ENCODE data around the gene UXS1. TPM values are rescaled to one million over a fixed set of nuclear protein-coding genes. Genes with fewer than 3 reads are reported as not detected.
"Not testable (repeated sequence)": the region's sequence is repeated elsewhere in the genome, so short reads cannot be mapped to it uniquely, and the experiment has no call there.

Gene UXS1
- polyA plus RNA-seq (2013): 53.6 TPM

DNA sequence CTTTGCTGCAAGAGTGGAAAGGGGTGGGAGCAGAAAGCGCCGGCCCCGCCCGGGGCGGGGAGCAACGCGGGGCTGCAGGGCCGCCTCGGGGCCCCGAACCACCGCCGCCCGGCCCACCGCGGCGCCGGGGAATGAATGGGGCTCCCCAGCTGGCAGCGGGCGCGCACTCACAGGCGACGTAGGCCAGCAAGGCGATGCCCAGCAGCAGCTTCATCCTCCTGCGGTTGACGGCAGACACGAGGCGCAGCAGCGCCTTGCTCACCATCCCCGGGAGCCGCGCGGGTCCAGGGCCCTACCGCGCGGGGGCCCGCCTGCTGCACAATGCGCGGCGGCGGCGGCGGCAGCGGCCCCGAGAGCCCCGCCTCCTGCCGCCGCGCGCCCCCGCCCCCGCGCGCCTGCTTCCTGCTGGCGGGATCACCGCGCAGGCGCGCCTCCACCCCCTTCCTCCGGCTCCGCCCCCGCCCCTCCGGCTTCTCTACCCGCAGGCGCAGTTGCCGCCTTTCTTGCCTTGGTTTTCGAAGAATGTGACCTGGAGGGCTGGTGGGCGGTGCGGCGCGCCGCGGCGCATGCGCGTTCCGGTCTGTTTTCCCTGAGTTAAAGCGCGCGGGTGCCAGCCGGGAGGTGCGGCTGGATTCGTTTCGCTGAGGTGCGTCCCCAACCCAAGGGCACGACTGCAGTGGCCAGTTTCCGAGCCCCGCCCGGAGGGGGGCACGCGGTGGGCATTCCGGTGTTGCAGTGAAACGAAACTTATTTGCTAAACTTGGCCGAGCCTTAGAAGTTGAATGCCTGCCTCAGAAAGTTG is at the start of gene UXS1:
Gene UXS1, minus strand, starts transcription at position 325 of the 802 bp plus-strand sequence. Its CDS starts 60 bp downstream, at position 265.
- H3K4me3 ChIP-seq (ENCODE audit: control insufficient read depth in 1 of 7, extremely low read depth in 1 of 7, insufficient read depth in 4 of 7, low read depth in 2 of 7, low read length in 6 of 7): peak within 1 kb of the TSS; percentile 83 to 98 (median 86)
- DNase-seq: peak; percentile 96 to 99 (median 98)
- ChIA-PET POLR2A (interaction anchor here (0.6 to 1.8 kb wide), 2 partner anchors 32 to 34 kb away, joined by 5 to 9 read pairs; no protein-coding TSS in a partner anchor), CTCF (interaction anchor here (1.3 to 2.1 kb wide), 4 partner anchors 10 to 34 kb away, joined by 3 to 8 read pairs (median 7); no protein-coding TSS in a partner anchor)
- no peaks in the 10 kb centered on the region for H3K27me3 ChIP-seq (replicated peaks in 2 of 5; ENCODE audit: control insufficient read depth in 4 of 5, insufficient read depth in 5 of 5, low read length in 4 of 5)
- 0% methylated on average over 52 of the region's 93 CpGs for WGBS (ENCODE audit: insufficient coverage)
- peaks cover 14 to 46% (median 37%) of the 10 kb centered on the region in 4 experiments for H3K4me1 ChIP-seq (ENCODE audit: control extremely low read depth in 1 of 4, control insufficient read depth in 4 of 4, insufficient read depth in 4 of 4, low read length in 3 of 4)
- H3K9me3 ChIP-seq (ENCODE audit: control extremely low read depth in 1 of 5, control insufficient read depth in 4 of 5, insufficient read depth in 2 of 5, low read depth in 1 of 5, low read length in 4 of 5): no peaks in the 10 kb centered on the region
- peak within 1 kb of the TSS; percentile 74 to 87 for H3K27ac ChIP-seq (ENCODE audit: insufficient read depth in 1 of 2, low read depth in 1 of 2, low read length in 2 of 2, poor library complexity in 1 of 2, severe bottlenecking in 2 of 2)
- no peaks in the 10 kb centered on the region for H3K36me3 ChIP-seq (ENCODE audit: control insufficient read depth in 4 of 4, insufficient read depth in 4 of 4, low read length in 3 of 4)

- POLR2A ChIA-PET; H3K27ac ChIP-seq (ENCODE audit: insufficient read depth in 1 of 2, low read depth in 1 of 2, low read length in 2 of 2, poor library complexity in 1 of 2, severe bottlenecking in 2 of 2); H3K9me3 ChIP-seq (ENCODE audit: control extremely low read depth in 1 of 5, control insufficient read depth in 4 of 5, insufficient read depth in 2 of 5, low read depth in 1 of 5, low read length in 4 of 5); H3K4me1 ChIP-seq (ENCODE audit: control extremely low read depth in 1 of 4, control insufficient read depth in 4 of 4, insufficient read depth in 4 of 4, low read length in 3 of 4); H3K36me3 ChIP-seq (ENCODE audit: control insufficient read depth in 4 of 4, insufficient read depth in 4 of 4, low read length in 3 of 4); H3K4me3 ChIP-seq (ENCODE audit: control insufficient read depth in 1 of 7, extremely low read depth in 1 of 7, insufficient read depth in 4 of 7, low read depth in 2 of 7, low read length in 6 of 7); DNase-seq; H3K27me3 ChIP-seq (replicated peaks in 2 of 5; ENCODE audit: control insufficient read depth in 4 of 5, insufficient read depth in 5 of 5, low read length in 4 of 5); CTCF ChIA-PET: not testable (repeated sequence)
- no CpG with 5 or more reads among the region's 2 CpGs for WGBS (ENCODE audit: insufficient coverage)
Observed at GRCh38 chr2:106239491-106239890, 45.4 kb upstream of the UXS1 start.

DNA sequence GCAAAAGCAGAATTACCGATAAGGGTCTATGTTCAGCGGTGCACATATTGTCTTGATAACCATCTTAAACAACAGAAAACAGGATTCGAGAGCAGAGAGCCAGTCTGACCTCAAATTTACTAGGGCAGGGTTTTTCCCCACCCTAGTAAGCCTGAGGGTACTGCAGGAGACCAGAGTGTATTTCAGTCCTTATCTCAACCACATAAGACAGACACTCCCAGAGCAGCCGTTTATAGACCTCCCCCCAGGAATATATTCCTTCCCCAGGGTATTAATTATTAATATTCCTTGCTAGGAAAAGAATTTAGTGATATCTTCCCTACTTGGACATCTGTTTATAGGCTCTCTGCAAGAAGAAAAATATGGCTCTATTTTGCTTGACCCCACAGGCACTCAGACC is 41.3 kb upstream of the UXS1 start:
- peak in 1 of 3 donors; percentile 16 for DNase-seq
- CTCF ChIA-PET; POLR2A ChIA-PET; H3K27ac ChIP-seq (ENCODE audit: insufficient read depth in 1 of 2, low read depth in 1 of 2, low read length in 2 of 2, poor library complexity in 1 of 2, severe bottlenecking in 2 of 2); H3K4me3 ChIP-seq (ENCODE audit: control insufficient read depth in 1 of 7, extremely low read depth in 1 of 7, insufficient read depth in 4 of 7, low read depth in 2 of 7, low read length in 6 of 7); H3K36me3 ChIP-seq (ENCODE audit: control insufficient read depth in 4 of 4, insufficient read depth in 4 of 4, low read length in 3 of 4); H3K4me1 ChIP-seq (ENCODE audit: control extremely low read depth in 1 of 4, control insufficient read depth in 4 of 4, insufficient read depth in 4 of 4, low read length in 3 of 4); H3K27me3 ChIP-seq (replicated peaks in 2 of 5; ENCODE audit: control insufficient read depth in 4 of 5, insufficient read depth in 5 of 5, low read length in 4 of 5): not testable (repeated sequence)
- peaks cover 0 to 14% (median 9%) of the 10 kb centered on the region in 5 experiments for H3K9me3 ChIP-seq (ENCODE audit: control extremely low read depth in 1 of 5, control insufficient read depth in 4 of 5, insufficient read depth in 2 of 5, low read depth in 1 of 5, low read length in 4 of 5)
- WGBS (ENCODE audit: insufficient coverage): 90% methylated on average over 3 of the region's 4 CpGs

DNA sequence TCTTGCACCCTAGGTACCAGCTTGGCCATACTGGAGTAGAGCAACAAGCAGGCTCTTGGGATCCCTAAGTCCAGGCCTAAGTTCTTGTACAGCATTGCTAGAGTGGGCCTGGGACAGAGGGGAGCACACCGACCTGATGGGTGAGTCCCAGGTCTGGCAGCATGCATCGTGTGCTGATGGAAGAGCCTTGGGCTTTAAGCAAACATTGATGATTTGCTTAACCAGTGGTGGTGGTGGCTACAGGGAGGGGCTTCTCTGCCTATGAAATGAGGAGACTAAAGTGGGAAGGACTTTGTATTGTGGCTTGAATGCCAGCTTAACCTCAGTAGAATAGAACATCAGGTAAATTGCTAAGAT is 39.2 kb upstream of the UXS1 start:
- Histone ChIP-seq H3K4me1 (ENCODE audit: control extremely low read depth in 1 of 4, control insufficient read depth in 4 of 4, insufficient read depth in 4 of 4, low read length in 3 of 4) (no peaks in the 10 kb centered on the region), H3K4me3 (ENCODE audit: control insufficient read depth in 1 of 7, extremely low read depth in 1 of 7, insufficient read depth in 4 of 7, low read depth in 2 of 7, low read length in 6 of 7) (no peak overlapping the region), H3K27ac (ENCODE audit: insufficient read depth in 1 of 2, low read depth in 1 of 2, low read length in 2 of 2, poor library complexity in 1 of 2, severe bottlenecking in 2 of 2) (no peak overlapping the region), H3K36me3 (ENCODE audit: control insufficient read depth in 4 of 4, insufficient read depth in 4 of 4, low read length in 3 of 4) (no peaks in the 10 kb centered on the region), H3K27me3 (replicated peaks in 2 of 5; ENCODE audit: control insufficient read depth in 4 of 5, insufficient read depth in 5 of 5, low read length in 4 of 5) (no peaks in the 10 kb centered on the region), H3K9me3 (ENCODE audit: control extremely low read depth in 1 of 5, control insufficient read depth in 4 of 5, insufficient read depth in 2 of 5, low read depth in 1 of 5, low read length in 4 of 5) (peaks cover 0 to 14% (median 9%) of the 10 kb centered on the region in 5 experiments)
- POLR2A ChIA-PET: no interaction called here
- CTCF ChIA-PET: interaction anchor here (0.9 to 1.0 kb wide), 2 partner anchors 25 to 344 kb away, joined by 3 read pairs; no protein-coding TSS in a partner anchor
- no peak for DNase-seq
- 100% methylated on average over 2 of the region's 2 CpGs for WGBS (ENCODE audit: insufficient coverage)

GRCh38 chr2:106232638-106233349 is 38.7 kb upstream of the UXS1 start:
- Histone ChIP-seq H3K9me3 (ENCODE audit: control extremely low read depth in 1 of 5, control insufficient read depth in 4 of 5, insufficient read depth in 2 of 5, low read depth in 1 of 5, low read length in 4 of 5) (peaks cover 0 to 14% (median 9%) of the 10 kb centered on the region in 5 experiments), H3K36me3 (ENCODE audit: control insufficient read depth in 4 of 4, insufficient read depth in 4 of 4, low read length in 3 of 4) (no peaks in the 10 kb centered on the region), H3K4me1 (ENCODE audit: control extremely low read depth in 1 of 4, control insufficient read depth in 4 of 4, insufficient read depth in 4 of 4, low read length in 3 of 4) (no peaks in the 10 kb centered on the region), H3K27ac (ENCODE audit: insufficient read depth in 1 of 2, low read depth in 1 of 2, low read length in 2 of 2, poor library complexity in 1 of 2, severe bottlenecking in 2 of 2) (no peak overlapping the region), H3K4me3 (ENCODE audit: control insufficient read depth in 1 of 7, extremely low read depth in 1 of 7, insufficient read depth in 4 of 7, low read depth in 2 of 7, low read length in 6 of 7) (no peak overlapping the region), H3K27me3 (replicated peaks in 2 of 5; ENCODE audit: control insufficient read depth in 4 of 5, insufficient read depth in 5 of 5, low read length in 4 of 5) (no peaks in the 10 kb centered on the region)
- ChIA-PET CTCF (interaction anchor here (0.9 to 1.0 kb wide), 2 partner anchors 24 to 344 kb away, joined by 3 read pairs; no protein-coding TSS in a partner anchor), POLR2A (no interaction called here)
- 100% methylated on average over 1 of the region's 1 CpG for WGBS (ENCODE audit: insufficient coverage)
- no peak for DNase-seq

DNA sequence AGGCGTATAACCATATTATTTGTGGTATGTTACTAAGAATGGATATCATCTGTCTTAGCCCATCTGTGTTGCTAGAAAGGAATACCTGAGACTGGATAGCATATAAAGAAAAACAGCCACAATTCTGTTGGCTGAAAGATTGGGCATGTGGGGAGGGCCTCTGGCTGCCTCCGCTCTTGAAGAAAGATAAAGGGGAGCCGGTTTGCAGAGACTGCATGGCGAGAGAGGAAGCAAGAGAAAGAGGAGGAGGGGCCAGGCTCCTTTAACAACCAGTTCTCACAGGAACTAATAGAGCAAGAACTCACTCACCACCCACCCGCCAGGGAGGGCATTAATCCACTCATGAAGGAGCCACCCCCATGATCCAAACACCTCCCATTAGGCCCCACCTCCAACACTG is 29.2 kb upstream of the UXS1 start:
- 100% methylated on average over 2 of the region's 5 CpGs for WGBS (ENCODE audit: insufficient coverage)
- Histone ChIP-seq H3K27me3 (replicated peaks in 2 of 5; ENCODE audit: control insufficient read depth in 4 of 5, insufficient read depth in 5 of 5, low read length in 4 of 5) (no peaks in the 10 kb centered on the region), H3K4me1 (ENCODE audit: control extremely low read depth in 1 of 4, control insufficient read depth in 4 of 4, insufficient read depth in 4 of 4, low read length in 3 of 4) (no peaks in the 10 kb centered on the region), H3K27ac (ENCODE audit: insufficient read depth in 1 of 2, low read depth in 1 of 2, low read length in 2 of 2, poor library complexity in 1 of 2, severe bottlenecking in 2 of 2) (no peak overlapping the region), H3K9me3 (ENCODE audit: control extremely low read depth in 1 of 5, control insufficient read depth in 4 of 5, insufficient read depth in 2 of 5, low read depth in 1 of 5, low read length in 4 of 5) (peaks cover 0 to 3% (median 0%) of the 10 kb centered on the region in 5 experiments), H3K4me3 (ENCODE audit: control insufficient read depth in 1 of 7, extremely low read depth in 1 of 7, insufficient read depth in 4 of 7, low read depth in 2 of 7, low read length in 6 of 7) (no peak overlapping the region), H3K36me3 (ENCODE audit: control insufficient read depth in 4 of 4, insufficient read depth in 4 of 4, low read length in 3 of 4) (no peaks in the 10 kb centered on the region)
- POLR2A ChIA-PET: no interaction called here
- CTCF ChIA-PET: no interaction called here
- DNase-seq: no peak

DNA sequence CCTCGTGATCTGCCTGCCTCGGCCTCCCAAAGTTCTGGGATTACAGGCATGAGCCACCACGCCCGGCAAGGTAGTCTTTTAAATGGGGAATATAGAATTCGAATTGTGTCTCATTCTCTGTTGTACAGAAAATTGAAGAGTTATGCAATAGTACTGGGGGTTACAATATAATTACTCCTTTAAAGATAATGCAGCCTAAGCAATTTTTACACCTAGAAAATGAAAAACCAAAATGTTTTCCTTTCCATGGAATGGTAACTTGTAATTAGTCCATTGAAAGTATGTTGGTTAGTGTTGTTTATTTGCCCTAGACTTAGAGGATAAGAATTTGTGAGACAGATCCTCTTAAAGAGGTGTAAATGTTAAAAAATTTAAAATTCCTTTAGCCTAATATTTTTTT is 28.0 kb upstream of the UXS1 start:
- H3K9me3 ChIP-seq (ENCODE audit: control extremely low read depth in 1 of 5, control insufficient read depth in 4 of 5, insufficient read depth in 2 of 5, low read depth in 1 of 5, low read length in 4 of 5); H3K4me1 ChIP-seq (ENCODE audit: control extremely low read depth in 1 of 4, control insufficient read depth in 4 of 4, insufficient read depth in 4 of 4, low read length in 3 of 4); POLR2A ChIA-PET; H3K27ac ChIP-seq (ENCODE audit: insufficient read depth in 1 of 2, low read depth in 1 of 2, low read length in 2 of 2, poor library complexity in 1 of 2, severe bottlenecking in 2 of 2); H3K27me3 ChIP-seq (replicated peaks in 2 of 5; ENCODE audit: control insufficient read depth in 4 of 5, insufficient read depth in 5 of 5, low read length in 4 of 5); H3K36me3 ChIP-seq (ENCODE audit: control insufficient read depth in 4 of 4, insufficient read depth in 4 of 4, low read length in 3 of 4); CTCF ChIA-PET; H3K4me3 ChIP-seq (ENCODE audit: control insufficient read depth in 1 of 7, extremely low read depth in 1 of 7, insufficient read depth in 4 of 7, low read depth in 2 of 7, low read length in 6 of 7); DNase-seq: not testable (repeated sequence)
- 100% methylated on average over 2 of the region's 5 CpGs for WGBS (ENCODE audit: insufficient coverage)

Data from common myeloid progenitor, CD34-positive (primary cell).